Stimulated activated memory B cell treated with anti-CD40 and anti-IgM and Interleukin-4, amounts not matched to agents 10 μg/mL and 1 μg/mL and 100 μg/mL, for 72 hours (primary cell): Measurements from ENCODE around the gene KRTAP5-2.
A peak's percentile ranks its signal among the peaks of the same experiment; 100 is the strongest.
"Not testable (repeated sequence)": the region's sequence is repeated elsewhere in the genome, so short reads cannot be mapped to it uniquely, and the experiment has no call there.

Source experiments
- ATAC-seq: fragments of 150-1000 bp; cut with Tn5 transposase; 2 replicates; pipeline ENCODE4 v1.10.0; 2021
- H3K27ac Mint-ChIP-seq: one replicate; pipeline ENCODE4 v1.8.0; 2022; ENCODE audit warnings: mild to moderate bottlenecking, mixed read lengths
- H3K27me3 Mint-ChIP-seq: one replicate; pipeline ENCODE4 v1.8.0; 2022; ENCODE audit warnings: mixed read lengths
- H3K36me3 Mint-ChIP-seq: one replicate; pipeline ENCODE4 v1.8.0; 2022; ENCODE audit warnings: mixed read lengths
- H3K4me1 Mint-ChIP-seq: one replicate; pipeline ENCODE4 v1.8.0; 2022; ENCODE audit warnings: mixed read lengths
- H3K4me3 Mint-ChIP-seq: one replicate; pipeline ENCODE4 v1.8.0; 2022; ENCODE audit warnings: mild to moderate bottlenecking, moderate library complexity, mixed read lengths
- H3K9me3 Mint-ChIP-seq: one replicate; pipeline ENCODE4 v1.8.0; 2022; ENCODE audit warnings: mixed read lengths

The KRTAP5-2 gene

DNA sequence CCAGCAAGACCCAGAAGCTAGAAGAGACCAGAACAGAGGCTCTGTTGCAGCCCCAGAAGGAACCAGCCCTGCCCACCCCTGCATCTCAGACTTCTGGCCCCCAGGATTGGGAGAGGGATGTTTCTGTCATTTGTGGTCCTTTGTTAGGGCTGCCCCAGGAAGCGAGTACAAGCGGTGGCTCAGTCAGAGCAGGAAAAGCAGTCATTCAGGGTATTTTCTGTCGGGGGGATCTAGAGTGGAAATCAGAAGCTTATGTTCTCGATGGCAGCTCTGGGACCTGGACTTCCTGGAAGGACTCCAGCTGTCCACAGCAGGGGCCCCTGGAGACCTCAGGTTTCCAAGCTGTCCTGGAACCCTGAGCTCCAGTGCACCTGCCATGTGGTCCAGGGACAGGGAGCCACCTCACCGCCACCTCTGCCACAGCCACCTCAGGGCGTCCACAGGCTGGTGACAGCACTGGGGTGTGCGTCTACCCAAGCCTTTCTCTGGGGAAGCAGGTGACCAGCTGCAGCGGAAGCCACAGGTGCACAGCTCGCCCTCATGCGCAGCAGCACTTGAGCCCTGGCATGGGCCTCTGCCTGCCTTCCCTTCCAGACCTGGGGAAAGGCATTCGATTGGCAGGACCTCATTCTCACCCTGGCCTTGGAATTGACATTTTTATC, 34.1 kb upstream of the KRTAP5-2 start:
- H3K4me1 Mint-ChIP-seq = peaks cover 7% of the 10 kb centered on the region
- H3K4me3 Mint-ChIP-seq = no peak overlapping the region
- H3K36me3 Mint-ChIP-seq = no peaks in the 10 kb centered on the region
- H3K27me3 Mint-ChIP-seq = peaks cover 74% of the 10 kb centered on the region
- H3K27ac Mint-ChIP-seq = no peak overlapping the region
- ATAC-seq = peak; percentile 25
- no peaks in the 10 kb centered on the region for H3K9me3 Mint-ChIP-seq

DNA sequence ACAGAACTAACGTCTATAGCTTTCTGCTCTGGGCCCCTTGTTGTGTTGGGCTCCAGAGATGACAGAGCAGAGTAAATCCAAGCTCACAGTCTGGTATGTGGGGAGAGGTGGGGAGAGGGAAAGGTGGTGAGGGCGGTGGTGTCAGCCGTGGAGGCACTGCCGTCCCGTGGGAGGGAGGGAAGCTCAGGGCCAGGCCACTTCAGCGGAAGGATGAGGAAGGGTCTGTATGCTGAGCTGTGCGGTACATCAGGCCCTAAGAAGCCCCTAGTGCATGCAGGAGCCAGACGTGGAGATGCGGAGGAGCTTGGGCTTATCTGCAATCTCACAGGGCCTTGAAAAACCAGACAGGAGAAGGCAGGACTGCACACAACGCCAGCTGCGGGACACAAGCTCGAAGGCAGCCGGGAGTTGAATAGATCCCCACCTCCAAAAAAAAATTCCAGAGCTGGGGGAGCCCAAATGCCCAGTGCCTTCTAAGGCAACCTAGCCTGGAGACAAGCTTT, 33.0 kb upstream of the KRTAP5-2 start:
- Mint-ChIP-seq H3K9me3 (no peaks in the 10 kb centered on the region), H3K4me3 (no peak overlapping the region), H3K27me3 (peaks cover 79% of the 10 kb centered on the region), H3K4me1 (peaks cover 7% of the 10 kb centered on the region), H3K27ac (no peak overlapping the region), H3K36me3 (no peaks in the 10 kb centered on the region)
- no peak for ATAC-seq

- H3K9me3 Mint-ChIP-seq = no peaks in the 10 kb centered on the region
- H3K36me3 Mint-ChIP-seq = no peaks in the 10 kb centered on the region
- no peak overlapping the region for H3K4me3 Mint-ChIP-seq
- peaks cover 7% of the 10 kb centered on the region for H3K4me1 Mint-ChIP-seq
- ATAC-seq = no peak
- H3K27ac Mint-ChIP-seq = no peak overlapping the region
- peaks cover 79% of the 10 kb centered on the region for H3K27me3 Mint-ChIP-seq
Measured at GRCh38 chr11:1630271-1630670, 32.2 kb upstream of the KRTAP5-2 start.

GRCh38 chr11:1629326-1630185, 31.5 kb upstream of the KRTAP5-2 start, which contains the start of gene KRTAP5-5:
KRTAP5-5 (plus strand) TSS chr11:1629775; CDS start chr11:1629841, 66 bp downstream.
- Mint-ChIP-seq H3K27ac (no peak within 1 kb of the TSS), H3K4me3 (no peak within 1 kb of the TSS)
- no peak for ATAC-seq

GRCh38 chr11:1628506-1629325, 30.6 kb upstream of the KRTAP5-2 start:
- peak; percentile 84 for ATAC-seq
- peaks cover 7% of the 10 kb centered on the region for H3K4me1 Mint-ChIP-seq
- H3K27me3 Mint-ChIP-seq = peaks cover 69% of the 10 kb centered on the region
- no peaks in the 10 kb centered on the region for H3K36me3 Mint-ChIP-seq
- H3K9me3 Mint-ChIP-seq = no peaks in the 10 kb centered on the region
- H3K27ac Mint-ChIP-seq = no peak overlapping the region
- no peak overlapping the region for H3K4me3 Mint-ChIP-seq

More at GRCh38 chr11:1629326-1630185, 31.5 kb upstream of the KRTAP5-2 start, which contains the start of gene KRTAP5-5:
- peaks cover 77% of the 10 kb centered on the region for H3K27me3 Mint-ChIP-seq
- peaks cover 7% of the 10 kb centered on the region for H3K4me1 Mint-ChIP-seq
- H3K36me3 Mint-ChIP-seq = no peaks in the 10 kb centered on the region
- H3K9me3 Mint-ChIP-seq = no peaks in the 10 kb centered on the region

- no peak overlapping the region for H3K27ac Mint-ChIP-seq
- no peaks in the 10 kb centered on the region for H3K9me3 Mint-ChIP-seq
- ATAC-seq = no peak
- peaks cover 53% of the 10 kb centered on the region for H3K27me3 Mint-ChIP-seq
- no peak overlapping the region for H3K4me3 Mint-ChIP-seq
- no peaks in the 10 kb centered on the region for H3K36me3 Mint-ChIP-seq
- H3K4me1 Mint-ChIP-seq = peaks cover 7% of the 10 kb centered on the region
Measured at GRCh38 chr11:1625541-1625940, 27.4 kb upstream of the KRTAP5-2 start.

DNA sequence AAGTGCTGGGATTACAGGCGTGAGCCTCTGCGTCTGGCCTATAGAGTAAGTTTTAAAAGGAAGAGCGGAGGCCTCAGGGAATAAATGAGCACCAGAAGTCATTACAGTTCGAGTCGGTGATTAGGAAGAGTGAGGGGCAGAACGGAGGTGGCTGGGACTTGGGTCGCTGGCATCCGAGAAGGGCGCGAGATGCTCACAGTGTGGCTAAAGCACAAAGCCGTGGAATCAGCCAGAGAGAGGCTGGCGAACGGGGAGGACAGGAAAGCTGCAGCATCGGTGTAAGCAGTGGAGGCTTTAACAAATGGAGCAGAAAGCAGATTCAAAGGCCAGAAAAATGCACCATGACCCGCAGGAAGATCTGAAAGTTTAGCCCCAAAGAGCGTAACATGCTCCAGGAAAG, 26.5 kb upstream of the KRTAP5-2 start:
- Mint-ChIP-seq H3K36me3 (no peaks in the 10 kb centered on the region), H3K4me1 (peaks cover 8% of the 10 kb centered on the region), H3K9me3 (no peaks in the 10 kb centered on the region), H3K4me3 (no peak overlapping the region), H3K27ac (no peak overlapping the region), H3K27me3 (peaks cover 54% of the 10 kb centered on the region)
- ATAC-seq = no peak

- peaks cover 7% of the 10 kb centered on the region for H3K4me1 Mint-ChIP-seq
- H3K36me3 Mint-ChIP-seq = no peaks in the 10 kb centered on the region
- ATAC-seq = no peak
- no peak overlapping the region for H3K4me3 Mint-ChIP-seq
- H3K27ac Mint-ChIP-seq = no peak overlapping the region
- no peaks in the 10 kb centered on the region for H3K9me3 Mint-ChIP-seq
- H3K27me3 Mint-ChIP-seq = peaks cover 47% of the 10 kb centered on the region
Measured at GRCh38 chr11:1623716-1624115, 25.6 kb upstream of the KRTAP5-2 start.

GRCh38 chr11:1622086-1622485, 24.0 kb upstream of the KRTAP5-2 start, which contains the start of gene KRTAP5-4:
KRTAP5-4 (minus strand) TSS chr11:1622138; CDS start chr11:1622093, 45 bp downstream.
- H3K4me3 Mint-ChIP-seq = no peak within 1 kb of the TSS
- H3K27ac Mint-ChIP-seq = no peak within 1 kb of the TSS
- ATAC-seq = no peak
- H3K27me3 Mint-ChIP-seq = peaks cover 55% of the 10 kb centered on the region
- H3K36me3 Mint-ChIP-seq = no peaks in the 10 kb centered on the region
- H3K4me1 Mint-ChIP-seq = peaks cover 6% of the 10 kb centered on the region
- H3K9me3 Mint-ChIP-seq = no peaks in the 10 kb centered on the region

- H3K36me3 Mint-ChIP-seq = no peaks in the 10 kb centered on the region
- no peak overlapping the region for H3K4me3 Mint-ChIP-seq
- no peak for ATAC-seq
- H3K4me1 Mint-ChIP-seq = peaks cover 6% of the 10 kb centered on the region
- no peaks in the 10 kb centered on the region for H3K9me3 Mint-ChIP-seq
- no peak overlapping the region for H3K27ac Mint-ChIP-seq
- H3K27me3 Mint-ChIP-seq = peaks cover 59% of the 10 kb centered on the region
Measured at GRCh38 chr11:1619449-1619848, 21.4 kb upstream of the KRTAP5-2 start.

- Mint-ChIP-seq H3K27me3 (peaks cover 71% of the 10 kb centered on the region), H3K36me3 (no peaks in the 10 kb centered on the region), H3K9me3 (no peaks in the 10 kb centered on the region), H3K27ac (no peak overlapping the region), H3K4me1 (peaks cover 6% of the 10 kb centered on the region), H3K4me3 (no peak overlapping the region)
- ATAC-seq = no peak
Measured at GRCh38 chr11:1618231-1618630, 20.1 kb upstream of the KRTAP5-2 start.

- Mint-ChIP-seq H3K9me3 (no peaks in the 10 kb centered on the region), H3K36me3 (no peaks in the 10 kb centered on the region), H3K27ac (no peak within 1 kb of the TSS), H3K4me1 (peaks cover 16% of the 10 kb centered on the region), H3K4me3 (no peak within 1 kb of the TSS), H3K27me3 (peaks cover 35% of the 10 kb centered on the region)
- no peak for ATAC-seq
Measured at GRCh38 chr11:1608363-1608762, 10.3 kb upstream of the KRTAP5-2 start, which contains the start of gene KRTAP5-3. KRTAP5-3 (minus strand) TSS chr11:1608463; CDS start chr11:1608385, 78 bp downstream.

DNA sequence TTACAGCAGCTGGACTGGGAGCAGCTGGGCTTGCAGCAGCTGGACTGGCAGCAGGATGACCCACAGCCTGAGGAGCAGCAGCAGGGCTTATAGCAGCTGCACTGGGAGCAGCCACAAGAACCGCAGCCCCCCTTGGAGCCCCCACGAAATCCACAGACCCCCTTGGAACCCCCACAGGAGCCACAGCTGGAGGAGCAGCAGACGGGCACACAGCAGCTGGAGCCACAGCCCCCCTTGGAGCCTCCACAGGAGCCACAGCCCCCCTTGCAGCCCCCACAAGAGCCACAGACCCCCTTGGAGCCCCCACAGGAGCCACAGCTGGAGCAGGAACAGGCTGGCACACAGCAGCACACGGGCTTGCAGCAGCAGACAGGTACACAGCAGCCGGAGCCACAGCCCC, 9.8 kb upstream of the KRTAP5-2 start:
- not testable (repeated sequence) for H3K9me3 Mint-ChIP-seq, H3K36me3 Mint-ChIP-seq, H3K27ac Mint-ChIP-seq, ATAC-seq, H3K4me3 Mint-ChIP-seq
- peaks cover 16% of the 10 kb centered on the region for H3K4me1 Mint-ChIP-seq
- peaks cover 31% of the 10 kb centered on the region for H3K27me3 Mint-ChIP-seq

GRCh38 chr11:1607156-1607845, 9.2 kb upstream of the KRTAP5-2 start:
- Mint-ChIP-seq H3K27me3 (peaks cover 31% of the 10 kb centered on the region), H3K27ac (peak overlapping the region; percentile 89), H3K4me1 (peaks cover 16% of the 10 kb centered on the region)
- not testable (repeated sequence) for H3K36me3 Mint-ChIP-seq, H3K9me3 Mint-ChIP-seq, H3K4me3 Mint-ChIP-seq, ATAC-seq
